ENCODE data around the gene OVCA2. TPM values are rescaled to one million over a fixed set of nuclear protein-coding genes. Genes with fewer than 3 reads are reported as not detected.

Gene OVCA2
- total RNA-seq, 6 donors from 2014 or later, result 20.1 to 56.1 (median 33.5) TPM

- Histone ChIP-seq H3K27ac (no peak overlapping the region), H3K27me3 (no peaks in the 10 kb centered on the region), H3K36me3 (peaks cover 0 to 31% (median 24%) of the 10 kb centered on the region in 4 donors), H3K4me3 (no peak overlapping the region), H3K4me1 (peaks cover 15 to 23% (median 20%) of the 10 kb centered on the region in 4 donors), H3K9me3 (no peaks in the 10 kb centered on the region)
- ATAC-seq (ENCODE audit: low FRiP score in 2 of 2) (no peak), DNase-seq (no peak)
- 88 to 90% methylated on average over 6 to 7 of the region's 7 CpGs for WGBS, 2 donors
- no peak for TF ChIP-seq POLR2AphosphoS5 (IDR thresholded peaks at IDR 0.05)
- no peak for TF ChIP-seq CTCF (IDR thresholded peaks at IDR 0.05)
- TF ChIP-seq EP300 (IDR thresholded peaks at IDR 0.05), result no peak
- no peak for TF ChIP-seq POLR2A (IDR thresholded peaks at IDR 0.05)
Measured at GRCh38 chr17:2034157-2034556, 7.7 kb upstream of the OVCA2 start.

- TF ChIP-seq CTCF (IDR thresholded peaks at IDR 0.05) (no peak), EP300 (IDR thresholded peaks at IDR 0.05) (no peak), POLR2A (IDR thresholded peaks at IDR 0.05) (no peak), POLR2AphosphoS5 (IDR thresholded peaks at IDR 0.05) (no peak)
- Histone ChIP-seq H3K36me3 (peaks cover 0 to 32% (median 25%) of the 10 kb centered on the region in 4 donors), H3K4me3 (no peak overlapping the region), H3K27me3 (no peaks in the 10 kb centered on the region), H3K4me1 (peaks cover 11 to 17% (median 15%) of the 10 kb centered on the region in 4 donors), H3K27ac (no peak overlapping the region), H3K9me3 (no peaks in the 10 kb centered on the region)
- ATAC-seq (ENCODE audit: low FRiP score in 2 of 2) (no peak), DNase-seq (no peak)
- 49 to 60% methylated on average over 2 to 8 of the region's 9 CpGs for WGBS, 2 donors
Measured at GRCh38 chr17:2034806-2035540, 6.8 kb upstream of the OVCA2 start.

GRCh38 chr17:2035541-2036488 lies 6.0 kb upstream of the OVCA2 start:
- H3K36me3 ChIP-seq, result peaks cover 0 to 35% (median 25%) of the 10 kb centered on the region in 4 donors
- no peak overlapping the region for H3K4me3 ChIP-seq
- ATAC-seq (ENCODE audit: low FRiP score in 2 of 2) (no peak), DNase-seq (peak in 1 of 2 donors; percentile 72)
- no peaks in the 10 kb centered on the region for H3K9me3 ChIP-seq
- TF ChIP-seq CTCF (IDR thresholded peaks at IDR 0.05) (no peak), EP300 (IDR thresholded peaks at IDR 0.05) (no peak), POLR2A (IDR thresholded peaks at IDR 0.05) (no peak), POLR2AphosphoS5 (IDR thresholded peaks at IDR 0.05) (no peak)
- H3K27me3 ChIP-seq, result no peaks in the 10 kb centered on the region
- no peak overlapping the region for H3K27ac ChIP-seq
- peaks cover 8 to 14% (median 12%) of the 10 kb centered on the region in 4 donors for H3K4me1 ChIP-seq
- 84 to 91% methylated on average over 10 to 27 of the region's 29 CpGs for WGBS, 2 donors

- ATAC-seq (ENCODE audit: low FRiP score in 2 of 2) (no peak), DNase-seq (no peak)
Measured at GRCh38 chr17:2037155-2037554, 4.7 kb upstream of the OVCA2 start.

More at GRCh38 chr17:2037155-2037554, 4.7 kb upstream of the OVCA2 start:
- H3K27ac ChIP-seq, result no peak overlapping the region
- TF ChIP-seq POLR2AphosphoS5 (IDR thresholded peaks at IDR 0.05) (no peak), EP300 (IDR thresholded peaks at IDR 0.05) (no peak), POLR2A (IDR thresholded peaks at IDR 0.05) (no peak), CTCF (IDR thresholded peaks at IDR 0.05) (no peak)
- no peak overlapping the region for H3K4me3 ChIP-seq
- peaks cover 6 to 10% (median 7%) of the 10 kb centered on the region in 4 donors for H3K4me1 ChIP-seq
- H3K36me3 ChIP-seq, result peaks cover 0 to 35% (median 25%) of the 10 kb centered on the region in 4 donors
- H3K9me3 ChIP-seq, result no peaks in the 10 kb centered on the region
- WGBS, 2 donors, result 93 to 97% methylated on average over 10 of the region's 10 CpGs
- no peaks in the 10 kb centered on the region for H3K27me3 ChIP-seq

All from upper lobe of left lung (tissue), 6 donors.